Measurements from ENCODE around the gene GATA3. TPM values are rescaled to one million over a fixed set of nuclear protein-coding genes. Genes with fewer than 3 reads are reported as not detected.

The GATA3 gene
- total and polyA plus RNA-seq, 2 of the 8 experiments (the other 6 are each of a cell fraction or from before 2014, with no cell fraction given) = 0.02 to 0.43 TPM

- CTCF ChIA-PET (ENCODE audit: partially characterized antibody) = interaction anchor here (0.7 to 1.6 kb wide), 3 partner anchors 9 to 167 kb away, joined by 3 to 4 read pairs (median 3); no protein-coding TSS in a partner anchor
Observed at GRCh38 chr10:8112230-8112905, 57.9 kb downstream of the GATA3 start.

More at GRCh38 chr10:8112230-8112905, 57.9 kb downstream of the GATA3 start:
- Histone ChIP-seq H3K4me3 (ENCODE audit: extremely low read depth in 1 of 4, insufficient read depth in 2 of 4, low read depth in 3 of 4, low read length in 4 of 4) (no peak overlapping the region), H2BK5ac (ENCODE audit: low read depth, low read length) (peak overlapping the region; percentile 79; the same call in 1 of the 2 replicates), H4K91ac (replicated peaks; ENCODE audit: insufficient read length, low read length) (no peak overlapping the region), H4K8ac (ENCODE audit: extremely low read depth, insufficient read depth, low read length) (peak overlapping the region; percentile 71), H3K23me2 (ENCODE audit: low read depth, low read length) (peaks cover 7% of the 10 kb centered on the region; the same call in 1 of the 2 replicates), H2BK15ac (ENCODE audit: low read length) (peak overlapping the region; percentile 94; the same call in 1 of the 2 replicates), H3K56ac (replicated peaks; ENCODE audit: insufficient read length, low read depth, low read length) (no peak overlapping the region), H2BK120ac (replicated peaks; ENCODE audit: low read depth, low read length) (no peak overlapping the region), H3K4me2 (ENCODE audit: insufficient read depth in 1 of 2, low read depth in 2 of 2, low read length in 2 of 2) (no peak overlapping the region), H3K14ac (ENCODE audit: insufficient read length) (no peak overlapping the region), H2BK12ac (ENCODE audit: low read depth, low read length) (peak overlapping the region; percentile 98), H2AFZ (ENCODE audit: low read length) (no peak overlapping the region), H3K4me1 (replicated peaks in 1 of 4; ENCODE audit: control insufficient read depth in 3 of 4, insufficient read depth in 4 of 4, low read length in 3 of 4) (no peaks in the 10 kb centered on the region), H4K20me1 (replicated peaks in 1 of 2; ENCODE audit: control insufficient read depth in 1 of 2, insufficient read depth in 2 of 2, low read length in 2 of 2) (peaks cover 0 to 4% of the 10 kb centered on the region in 2 experiments), H2AK5ac (ENCODE audit: low read depth, low read length) (peak overlapping the region; percentile 97), H3K36me3 (ENCODE audit: control insufficient read depth in 2 of 4, insufficient read depth in 4 of 4, low read length in 3 of 4) (no peaks in the 10 kb centered on the region), H3K79me1 (ENCODE audit: low read depth, low read length) (no peaks in the 10 kb centered on the region), H3K18ac (ENCODE audit: extremely low read depth, low read length) (no peak overlapping the region), H2BK20ac (ENCODE audit: low read length) (0 out of 2 replicates have a peak overlapping the region, but pooled peaks have one; percentile 35), H3K27ac (ENCODE audit: low read depth, low read length) (no peak overlapping the region), H4K5ac (ENCODE audit: insufficient read length, low read depth, low read length) (no peak overlapping the region), H3K23ac (ENCODE audit: insufficient read length) (no peak overlapping the region), H3K9ac (replicated peaks in 1 of 4; ENCODE audit: extremely low read depth in 1 of 4, low read depth in 3 of 4, low read length in 3 of 4) (no peak overlapping the region), H3K9me3 (ENCODE audit: insufficient read depth in 2 of 2, low read depth in 1 of 2, low read length in 1 of 2) (no peaks in the 10 kb centered on the region), H3K4ac (replicated peaks; ENCODE audit: insufficient read length, low read depth, low read length) (no peak overlapping the region), H3K27me3 (replicated peaks in 1 of 4; ENCODE audit: control insufficient read depth in 3 of 4, extremely low read depth in 1 of 4, insufficient read depth in 3 of 4, low read length in 3 of 4) (no peaks in the 10 kb centered on the region), H3K79me2 (ENCODE audit: control insufficient read depth in 1 of 2, insufficient read depth in 2 of 2, low read length in 2 of 2) (no peaks in the 10 kb centered on the region)
- FAIRE-seq (no peak), DNase-seq (ENCODE audit: low read depth in 1 of 2, low spot score in 2 of 2) (no peak)
- POLR2A ChIA-PET (ENCODE audit: partially characterized antibody) = no interaction called here
- TF ChIP-seq KDM1A (IDR thresholded peaks at IDR 0.05; ENCODE audit: borderline replicate concordance, low read length) = no peak
- no peak for TF ChIP-seq EZH2 (IDR thresholded peaks at IDR 0.05; ENCODE audit: low read depth, low read length, severe bottlenecking)
- WGBS, 2 experiments (ENCODE audit: extremely low coverage in 1 of 2, insufficient coverage in 1 of 2, insufficient read length in 1 of 2, insufficient replicate concordance in 2 of 2, low coverage in 1 of 2, low lambda C conversion rate in 2 of 2, missing lambda C conversion rate in 1 of 2) = 88% methylated on average over 12 of the region's 13 CpGs; no CpG with 5 or more reads in 1 of the 2 experiments

Data from H1 (cell line).